H9 (cell line): ENCODE data around the gene SLC1A1. TPM values are rescaled to one million over a fixed set of nuclear protein-coding genes. Genes with fewer than 3 reads are reported as not detected.

Experiments
- DNase-seq: peaks from one replicate; pipeline ENCODE4 v3.0.0-alpha.2; 2017
- H2AFZ ChIP-seq: one replicate; pipeline ENCODE4 v1.6.1; 2013; ENCODE audit warnings: mild to moderate bottlenecking, low read length, control low read depth, moderate library complexity
- H2AK5ac ChIP-seq: 2 replicates; pipeline ENCODE4 v1.6.1; 2013; ENCODE audit warnings: low read length, control low read depth, mixed read lengths; ENCODE audit not compliant: insufficient read length
- H2BK120ac ChIP-seq: one replicate; pipeline ENCODE4 v1.6.1; 2013; ENCODE audit warnings: low read depth, mild to moderate bottlenecking, low read length, control low read depth, inconsistent platforms; ENCODE audit not compliant: poor library complexity, severe bottlenecking
- H2BK12ac ChIP-seq: 2 replicates; pipeline ENCODE4 v1.6.1; 2013; ENCODE audit warnings: low read length, control low read depth, mixed read lengths, low read depth; ENCODE audit not compliant: insufficient read length
- H2BK15ac ChIP-seq: 2 replicates; pipeline ENCODE4 v1.6.1; 2013; ENCODE audit warnings: low read depth, low read length, control low read depth
- H2BK20ac ChIP-seq: one replicate; pipeline ENCODE4 v1.6.1; 2013; ENCODE audit warnings: low read depth, mild to moderate bottlenecking, low read length, control low read depth, inconsistent platforms; ENCODE audit not compliant: poor library complexity, severe bottlenecking
- H2BK5ac ChIP-seq: 2 replicates; pipeline ENCODE4 v1.6.1; 2013; ENCODE audit warnings: low read length, control low read depth, mixed read lengths; ENCODE audit not compliant: insufficient read length
- H3K14ac ChIP-seq: 2 replicates; pipeline ENCODE4 v1.6.1; 2013; ENCODE audit warnings: low read length, control low read depth; ENCODE audit not compliant: insufficient read depth
- H3K18ac ChIP-seq: 2 replicates; pipeline ENCODE4 v1.6.1; 2013; ENCODE audit warnings: low read depth, mild to moderate bottlenecking, mixed read lengths, low read length, control low read depth; ENCODE audit not compliant: insufficient read length
- H3K23ac ChIP-seq: 2 replicates; pipeline ENCODE4 v1.6.1; 2013; ENCODE audit warnings: low read length, control low read depth, mixed read lengths, low read depth; ENCODE audit not compliant: insufficient read length
- H3K23me2 ChIP-seq: 2 replicates; pipeline ENCODE4 v1.6.1; 2013; ENCODE audit warnings: low read depth, mild to moderate bottlenecking, mixed read lengths, low read length, control low read depth; ENCODE audit not compliant: insufficient read length, poor library complexity, severe bottlenecking
- H3K27ac ChIP-seq: 2 replicates; pipeline ENCODE4 v1.5.1; 2013; ENCODE audit warnings: low read length, control low read depth, mixed read lengths, low read depth; ENCODE audit not compliant: insufficient read length
- H3K27me3 ChIP-seq: 2 replicates; pipeline ENCODE4 v1.6.1; 2013; ENCODE audit warnings: low read length, control low read depth, inconsistent platforms; ENCODE audit not compliant: insufficient read depth
- H3K4ac ChIP-seq: 2 replicates; pipeline ENCODE4 v1.6.1; 2013; ENCODE audit warnings: low read depth, mild to moderate bottlenecking, control low read depth, inconsistent platforms, low read length, moderate library complexity
- H3K4me1 ChIP-seq: 2 replicates; pipeline ENCODE4 v1.6.1; 2013; ENCODE audit warnings: low read length, control low read depth, inconsistent platforms; ENCODE audit not compliant: insufficient read depth
- H3K4me2 ChIP-seq: 2 replicates; pipeline ENCODE4 v1.6.1; 2013; ENCODE audit warnings: low read length, control low read depth, mixed read lengths; ENCODE audit not compliant: insufficient read length, insufficient read depth
- H3K56ac ChIP-seq: 2 replicates; pipeline ENCODE4 v1.6.1; 2013; ENCODE audit warnings: low read depth, mild to moderate bottlenecking, mixed read lengths, low read length, control low read depth; ENCODE audit not compliant: insufficient read length
- H3K79me1 ChIP-seq: 2 replicates; pipeline ENCODE4 v1.6.1; 2013; ENCODE audit warnings: low read depth, mild to moderate bottlenecking, moderate library complexity, low read length, control low read depth, inconsistent platforms; ENCODE audit not compliant: insufficient read depth, poor library complexity, severe bottlenecking
- H3K79me2 ChIP-seq: 2 replicates; pipeline ENCODE4 v1.6.1; 2013; ENCODE audit warnings: low read length, control low read depth, inconsistent platforms; ENCODE audit not compliant: insufficient read depth
- H3K9ac ChIP-seq: 2 replicates; pipeline ENCODE4 v1.6.1; 2013; ENCODE audit warnings: low read length, control low read depth, mixed read lengths; ENCODE audit not compliant: insufficient read length; ENCODE audit errors: extremely low read depth
- H3K9me3 ChIP-seq: one replicate; pipeline ENCODE4 v1.6.1; 2013; ENCODE audit warnings: low read depth, low read length, inconsistent platforms; ENCODE audit not compliant: control insufficient read depth
- H3T11ph ChIP-seq: one replicate; pipeline ENCODE4 v1.6.1; 2013; ENCODE audit warnings: mild to moderate bottlenecking, low read length, control low read depth, inconsistent platforms
- H4K20me1 ChIP-seq: one replicate; pipeline ENCODE4 v1.6.1; 2013; ENCODE audit not compliant: control insufficient read depth, insufficient read length, insufficient read depth
- H4K5ac ChIP-seq: 2 replicates; pipeline ENCODE4 v1.6.1; 2013; ENCODE audit warnings: low read depth, mild to moderate bottlenecking, mixed read lengths, low read length, control low read depth; ENCODE audit not compliant: insufficient read length
- H4K8ac ChIP-seq: replicated peaks from 2 replicates; pipeline ENCODE4 v1.6.1; 2013; ENCODE audit warnings: low read length, control low read depth, mixed read lengths, low read depth; ENCODE audit not compliant: insufficient read length
- H4K91ac ChIP-seq: 2 replicates; pipeline ENCODE4 v1.6.1; 2013; ENCODE audit warnings: low read depth, mild to moderate bottlenecking, moderate library complexity, mixed read lengths, low read length, control low read depth; ENCODE audit not compliant: insufficient read length
- H3K27ac Mint-ChIP-seq, 3 experiments: 2 replicates in 2 of 3; 3 replicates in 1 of 3; pipeline ENCODE4 v1.8.0; 2020 to 2021; ENCODE audit warnings: mixed read lengths in 3 of 3, mild to moderate bottlenecking in 1 of 3, moderate library complexity in 1 of 3
- H3K27me3 Mint-ChIP-seq: 2 replicates; pipeline ENCODE4 v1.8.0; 2021; ENCODE audit warnings: low read depth, mild to moderate bottlenecking, moderate library complexity, mixed read lengths
- H3K36me3 Mint-ChIP-seq, 3 experiments: 2 replicates in 2 of 3; 3 replicates in 1 of 3; pipeline ENCODE4 v1.8.0; 2020 to 2021; ENCODE audit warnings: low read depth in 3 of 3, mixed read lengths in 3 of 3; ENCODE audit not compliant: insufficient read depth in 1 of 3
- H3K4me1 Mint-ChIP-seq, 2 experiments: 2 replicates each; pipeline ENCODE4 v1.8.0; 2020; ENCODE audit warnings: mixed read lengths in 2 of 2
- H3K4me3 Mint-ChIP-seq, 2 experiments: 2 replicates in 1 of 2; 3 replicates in 1 of 2; pipeline ENCODE4 v1.8.0; 2020 to 2021; ENCODE audit warnings: mild to moderate bottlenecking in 2 of 2, mixed read lengths in 2 of 2, moderate library complexity in 1 of 2
- H3K9me3 Mint-ChIP-seq, 2 experiments: 2 replicates in 1 of 2; 3 replicates in 1 of 2; pipeline ENCODE4 v1.8.0; 2020; ENCODE audit warnings: mild to moderate bottlenecking in 2 of 2, mixed read lengths in 2 of 2, moderate library complexity in 1 of 2
- CTCF ChIP-seq: fragments of 200-600 bp; sonication (generic); conservative IDR thresholded peaks from 3 replicates; pipeline ENCODE4 v1.8.0; 2021; ENCODE audit warnings: antibody characterized with exemption, mild to moderate bottlenecking
- WGBS: extraction: QIAGEN DNeasy Blood & Tissue Kit; methylation state at CpG from one replicate; pipeline ENCODE4 v1.1.7; 2013; ENCODE audit warnings: missing lambda C conversion rate, low lambda C conversion rate, mixed read lengths; ENCODE audit not compliant: insufficient read length; ENCODE audit errors: extremely low coverage; 5-methylcytosine and 5-hydroxymethylcytosine counted together
- total RNA-seq: library from RNA; stranded (reverse); gene quantifications from 2 replicates; pipeline ENCODE4 v1.2.1, GENCODE V29; 2021

Gene SLC1A1
- total RNA-seq, 1 experiment from 2014 or later: 4.7 TPM

- Mint-ChIP-seq H3K9me3 (no peaks in the 10 kb centered on the region; a peak in 1 of 5 replicates), H3K4me1 (peaks cover 6% of the 10 kb centered on the region in 2 experiments), H3K27ac (no peak overlapping the region), H3K27me3 (peaks cover 2% of the 10 kb centered on the region; the same call in 1 of the 2 replicates), H3K36me3 (no peaks in the 10 kb centered on the region; a peak in 2 of 7 replicates), H3K4me3 (no peak overlapping the region)
- Histone ChIP-seq H3K4me2 (no peak overlapping the region), H3K79me1 (no peaks in the 10 kb centered on the region), H2BK12ac (no peak overlapping the region), H3K18ac (no peak overlapping the region), H4K20me1 (no peaks in the 10 kb centered on the region), H3K4ac (no peak overlapping the region), H4K8ac (no peak overlapping the region), H2BK5ac (no peak overlapping the region), H3K79me2 (no peaks in the 10 kb centered on the region), H3K23ac (no peak overlapping the region), H2BK20ac (no peak overlapping the region), H3K9ac (no peak overlapping the region), H2AFZ (no peak overlapping the region), H2BK120ac (no peak overlapping the region), H3K14ac (no peak overlapping the region), H3K27me3 (no peaks in the 10 kb centered on the region), H4K91ac (no peak overlapping the region), H3T11ph (no peak overlapping the region), H3K27ac (no peak overlapping the region), H3K9me3 (no peaks in the 10 kb centered on the region), H3K4me1 (no peaks in the 10 kb centered on the region), H3K56ac (no peak overlapping the region), H2BK15ac (no peak overlapping the region), H4K5ac (no peak overlapping the region), H3K23me2 (no peaks in the 10 kb centered on the region), H2AK5ac (no peak overlapping the region)
- DNase-seq: no peak
- no CpG with 5 or more reads among the region's 5 CpGs for WGBS
- TF ChIP-seq CTCF: no peak
Observed at GRCh38 chr9:4603830-4604229, 113.6 kb downstream of the SLC1A1 start.
